Adrenal gland (tissue), 12 donors: ENCODE measurements around the gene DLG2. TPM values are rescaled to one million over a fixed set of nuclear protein-coding genes. Genes with fewer than 3 reads are reported as not detected.

Experiments used
- DNase-seq, 7 donors: peaks; one replicate each; pipeline ENCODE4 v3.0.0-alpha.2; 2019 to 2020
- H3K27ac ChIP-seq, 5 donors: fragments of 200-600 bp; sonication (generic) in 4 of 5; 1 replicate in 3 of 5; 2 replicates in 2 of 5; pipeline versions ENCODE4 v1.5.1 to v1.8.0; 2016 to 2020; ENCODE audit warnings: mild to moderate bottlenecking in 1 of 5
- H3K27me3 ChIP-seq: fragments of 200-600 bp; 2 replicates; pipeline ENCODE4 v1.8.0; 2021
- H3K36me3 ChIP-seq, 2 donors: fragments of 200-600 bp; replicated peaks in 1 of 2; 1 replicate in 1 of 2; 2 replicates in 1 of 2; pipeline versions ENCODE4 v1.5.1 to v1.8.0; 2018 to 2022
- H3K4me1 ChIP-seq, 2 donors: fragments of 200-600 bp; replicated peaks in 1 of 2; 1 replicate in 1 of 2; 2 replicates in 1 of 2; pipeline versions ENCODE4 v1.5.1 to v1.8.0; 2018 to 2021
- H3K4me3 ChIP-seq, 4 donors: fragments of 200-600 bp; sonication (generic) in 3 of 4; one replicate each; pipeline ENCODE4 v1.5.1; 2016 to 2018
- H3K9me3 ChIP-seq, 3 donors: fragments of 200-600 bp; sonication (generic) in 1 of 3; replicated peaks in 1 of 3; 1 replicate in 2 of 3; 2 replicates in 1 of 3; pipeline versions ENCODE4 v1.5.1 to v1.8.0; 2016 to 2021
- POLR2A ChIP-seq, 2 donors: fragments of 450-650 bp; IDR thresholded peaks; one replicate each; pipeline ENCODE4 v1.6.1; 2017; ENCODE audit warnings: antibody characterized with exemption in 2 of 2, mild to moderate bottlenecking in 2 of 2, moderate library complexity in 1 of 2
- WGBS, 4 donors: extraction: QIAGEN DNeasy Blood & Tissue Kit in 2 of 4; methylation state at CpG; one replicate each; pipeline versions ENCODE4 v1.1.5 to v1.1.7; 2013 to 2017; 5-methylcytosine and 5-hydroxymethylcytosine counted together
- intact Hi-C, 2 donors: fragments of 100-400 bp; cut with DNase I; formaldehyde crosslinking; loops; one replicate each; pipeline versions ENCODE4 v1.14.1 to v1.15.0; 2022 to 2023
- polyA plus RNA-seq, 3 donors: library from polyadenylated mRNA; stranded (reverse); fragments of 200-250 nt in 2 of 3; fragments of 350-450 nt in 1 of 3; fragmentation: Illumina TruSeq in 1 of 3; extraction: RNeasy Lipid Tissue Mini Kit (QIAGEN cat#74804) in 1 of 3; gene quantifications; one replicate each; pipeline ENCODE4 v1.2.3, GENCODE V29; 2013 to 2014
- total RNA-seq, 9 donors: library from RNA; depleted of rRNA in 4 of 9; stranded (reverse); fragments of >200 nt in 4 of 9; fragments of 120-200 nt in 1 of 9; fragmentation: NEBNext Ultra II Directional in 1 of 9; extraction: Animal tissue kit (Norgen Biotek cat#: 25700) in 1 of 9; gene quantifications; one replicate each; pipeline versions ENCODE4 v1.1.0 to v1.2.4, GENCODE V29; 2013 to 2023
- TF ChIP-seq, protein P1 (sequence below), 6 experiments: fragments of 450-650 bp in 4 of 6; fragments of 200-600 bp in 2 of 6; sonication (generic) in 1 of 6; IDR thresholded peaks; 1 replicate in 5 of 6; 2 replicates in 1 of 6; pipeline versions ENCODE4 v1.5.1 to v1.8.0; 2016 to 2021; ENCODE audit warnings: antibody characterized with exemption in 6 of 6, mild to moderate bottlenecking in 2 of 6, moderate library complexity in 1 of 6
- donor health status: healthy with polysubstance abuse.
- donor health status: Bipolar disorder and iron deficiency.
- donor health status: DM: yes; HTN: yes; CAD: no.
- donor health status: DM: no; HTN: no; CAD: no.
- donor health status: DM: no; HTN: no; CAD: no.
- donor health status: DM: yes; HTN: yes; CAD: no.

DLG2 gene
- total and polyA plus RNA-seq, 12 donors: 8.3 to 101 (median 37.5) TPM

DNA sequence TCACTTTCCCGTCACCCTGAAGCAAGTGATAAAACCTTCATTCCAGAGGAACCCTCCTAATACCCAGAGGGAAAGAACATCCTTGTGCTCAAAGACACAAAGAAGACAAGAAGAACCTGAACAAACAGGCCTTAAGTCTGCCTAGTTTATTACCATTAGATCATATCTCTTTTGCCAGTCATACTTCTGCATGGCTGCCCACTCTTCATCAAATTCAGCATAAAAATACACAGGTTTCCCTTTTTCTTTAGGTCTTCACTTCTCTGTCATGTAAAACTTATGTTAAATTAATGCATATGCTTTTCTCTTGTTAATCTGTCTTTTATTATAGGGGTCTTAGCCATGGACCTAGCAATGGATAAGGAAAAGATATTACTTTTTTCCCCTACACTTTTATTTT lies 459.7 kb downstream of the DLG2 start:
- no peak overlapping the region for H3K27ac ChIP-seq
- H3K4me3 ChIP-seq: no peak overlapping the region
- H3K4me1 ChIP-seq: no peaks in the 10 kb centered on the region
- WGBS, 4 donors: 84 to 93% (median 90%) methylated on average over 1 of the region's 1 CpG
- intact Hi-C loops: no loop called here
- H3K9me3 ChIP-seq: no peaks in the 10 kb centered on the region
- H3K27me3 ChIP-seq: no peaks in the 10 kb centered on the region
- TF ChIP-seq, protein P1, sequence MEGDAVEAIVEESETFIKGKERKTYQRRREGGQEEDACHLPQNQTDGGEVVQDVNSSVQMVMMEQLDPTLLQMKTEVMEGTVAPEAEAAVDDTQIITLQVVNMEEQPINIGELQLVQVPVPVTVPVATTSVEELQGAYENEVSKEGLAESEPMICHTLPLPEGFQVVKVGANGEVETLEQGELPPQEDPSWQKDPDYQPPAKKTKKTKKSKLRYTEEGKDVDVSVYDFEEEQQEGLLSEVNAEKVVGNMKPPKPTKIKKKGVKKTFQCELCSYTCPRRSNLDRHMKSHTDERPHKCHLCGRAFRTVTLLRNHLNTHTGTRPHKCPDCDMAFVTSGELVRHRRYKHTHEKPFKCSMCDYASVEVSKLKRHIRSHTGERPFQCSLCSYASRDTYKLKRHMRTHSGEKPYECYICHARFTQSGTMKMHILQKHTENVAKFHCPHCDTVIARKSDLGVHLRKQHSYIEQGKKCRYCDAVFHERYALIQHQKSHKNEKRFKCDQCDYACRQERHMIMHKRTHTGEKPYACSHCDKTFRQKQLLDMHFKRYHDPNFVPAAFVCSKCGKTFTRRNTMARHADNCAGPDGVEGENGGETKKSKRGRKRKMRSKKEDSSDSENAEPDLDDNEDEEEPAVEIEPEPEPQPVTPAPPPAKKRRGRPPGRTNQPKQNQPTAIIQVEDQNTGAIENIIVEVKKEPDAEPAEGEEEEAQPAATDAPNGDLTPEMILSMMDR (IDR thresholded peaks at IDR 0.05): no peak
- TF ChIP-seq POLR2A (IDR thresholded peaks at IDR 0.05): no peak
- H3K36me3 ChIP-seq: no peaks in the 10 kb centered on the region
- no peak for DNase-seq

DNA sequence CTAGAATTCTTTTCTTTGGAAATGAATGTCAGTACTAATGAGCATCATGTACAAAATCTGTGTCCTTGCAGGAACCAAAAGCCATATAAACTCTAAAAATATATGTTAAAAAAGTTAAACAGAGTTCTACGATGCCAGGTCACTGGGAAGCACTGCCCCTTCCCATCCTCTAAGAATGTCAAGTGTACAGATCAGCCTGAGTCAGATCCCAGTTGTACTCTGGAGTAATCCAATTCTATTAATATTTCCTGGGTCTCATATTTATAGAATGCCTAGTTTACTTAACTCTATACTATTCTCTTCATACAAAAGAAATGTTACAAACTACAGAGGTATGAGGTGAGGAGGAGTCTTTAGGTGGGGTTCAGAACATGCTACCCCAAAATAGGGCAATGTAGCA lies 460.1 kb downstream of the DLG2 start:
- H3K27ac ChIP-seq: no peak overlapping the region
- DNase-seq: no peak
- no peaks in the 10 kb centered on the region for H3K9me3 ChIP-seq
- no peaks in the 10 kb centered on the region for H3K36me3 ChIP-seq
- 74 to 88% (median 79%) methylated on average over 1 of the region's 1 CpG for WGBS, 4 donors
- H3K4me1 ChIP-seq: no peaks in the 10 kb centered on the region
- H3K4me3 ChIP-seq: no peak overlapping the region
- H3K27me3 ChIP-seq: no peaks in the 10 kb centered on the region
- TF ChIP-seq, protein P1 (IDR thresholded peaks at IDR 0.05): no peak
- TF ChIP-seq POLR2A (IDR thresholded peaks at IDR 0.05): no peak
- intact Hi-C loops: no loop called here

DNA sequence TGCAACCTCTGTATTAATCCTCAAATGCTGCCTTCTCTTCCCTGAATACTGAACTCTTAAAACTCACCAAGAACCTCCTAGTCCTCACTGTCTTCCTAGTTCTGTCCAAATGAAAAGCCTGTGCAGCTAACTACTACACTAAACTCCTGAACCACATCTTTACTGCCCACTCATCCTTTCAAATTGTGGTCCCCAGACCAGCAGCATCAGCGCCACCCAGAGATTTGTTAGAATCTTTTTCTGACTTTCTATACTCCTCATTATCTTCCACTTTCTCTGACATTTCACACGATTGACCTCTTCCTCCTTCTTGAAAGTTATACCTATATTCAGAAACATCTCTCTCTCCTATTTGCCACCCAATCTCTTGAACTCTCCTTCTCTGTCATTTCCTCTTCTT lies 461.3 kb downstream of the DLG2 start:
- Histone ChIP-seq H3K4me3 (no peak overlapping the region), H3K4me1 (no peaks in the 10 kb centered on the region), H3K27me3 (no peaks in the 10 kb centered on the region), H3K27ac (no peak overlapping the region), H3K9me3 (no peaks in the 10 kb centered on the region), H3K36me3 (no peaks in the 10 kb centered on the region)
- 70 to 80% (median 78%) methylated on average over 2 of the region's 2 CpGs for WGBS, 4 donors
- TF ChIP-seq POLR2A (IDR thresholded peaks at IDR 0.05): no peak
- intact Hi-C loops: no loop called here
- no peak for DNase-seq

DNA sequence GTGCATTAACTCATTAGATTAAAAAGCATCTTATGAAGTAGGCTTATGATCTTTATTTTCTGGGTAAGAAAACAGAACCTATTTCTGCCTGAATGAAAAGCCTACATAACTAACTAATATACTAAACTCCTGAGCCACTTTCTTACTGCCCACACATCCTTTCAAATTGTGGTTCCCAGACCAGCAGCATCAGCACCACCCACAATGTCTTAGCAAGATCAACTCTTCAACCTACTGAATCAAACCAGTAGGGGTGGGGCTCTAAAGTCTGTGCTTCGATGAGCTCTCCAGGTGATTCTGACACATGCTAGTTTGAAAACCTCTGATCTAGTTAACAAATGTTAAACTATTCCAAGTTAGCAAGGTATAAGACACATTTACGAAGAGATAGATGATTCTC lies 462.4 kb downstream of the DLG2 start:
- Histone ChIP-seq H3K4me3 (no peak overlapping the region), H3K27me3 (no peaks in the 10 kb centered on the region), H3K4me1 (no peaks in the 10 kb centered on the region), H3K9me3 (no peaks in the 10 kb centered on the region), H3K36me3 (no peaks in the 10 kb centered on the region), H3K27ac (no peak overlapping the region)
- TF ChIP-seq, protein P1 (IDR thresholded peaks at IDR 0.05): no peak
- no peak for TF ChIP-seq POLR2A (IDR thresholded peaks at IDR 0.05)
- 79 to 90% (median 88%) methylated on average over 2 of the region's 2 CpGs for WGBS, 4 donors
- intact Hi-C loops: no loop called here
- no peak for DNase-seq

DNA sequence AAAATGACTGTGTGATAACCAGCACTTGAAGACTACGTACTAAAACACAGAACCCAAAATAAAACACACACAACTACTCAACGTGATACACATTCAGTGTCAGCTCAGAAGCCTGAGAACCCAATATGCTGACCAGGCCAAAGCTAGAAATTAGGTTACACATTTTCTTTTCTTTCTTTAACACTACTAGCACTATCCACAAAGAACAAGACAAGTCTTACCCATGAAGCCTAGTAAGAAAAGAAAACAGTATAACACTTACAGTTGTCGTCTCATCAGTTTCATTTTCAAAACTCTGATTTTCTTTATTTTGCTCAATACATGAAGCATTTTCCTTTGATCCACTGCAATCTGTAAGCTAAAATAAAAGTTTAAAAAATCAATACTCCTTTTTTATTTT lies 472.9 kb downstream of the DLG2 start:
- intact Hi-C loops: no loop called here
- Histone ChIP-seq H3K4me1 (no peaks in the 10 kb centered on the region), H3K36me3 (no peaks in the 10 kb centered on the region), H3K27me3 (no peaks in the 10 kb centered on the region), H3K4me3 (no peak overlapping the region), H3K9me3 (no peaks in the 10 kb centered on the region), H3K27ac (no peak overlapping the region)
- no peak for TF ChIP-seq POLR2A (IDR thresholded peaks at IDR 0.05)
- TF ChIP-seq, protein P1 (IDR thresholded peaks at IDR 0.05): no peak
- no peak for DNase-seq
- 73 to 84% (median 80%) methylated on average over 3 of the region's 3 CpGs for WGBS, 4 donors
